EL (cell line): ENCODE measurements around the gene TENM4.

Experiments used
- DNase-seq: peaks from one replicate; pipeline ENCODE4 v3.0.0-alpha.2; 2016

Gene TENM4

DNA sequence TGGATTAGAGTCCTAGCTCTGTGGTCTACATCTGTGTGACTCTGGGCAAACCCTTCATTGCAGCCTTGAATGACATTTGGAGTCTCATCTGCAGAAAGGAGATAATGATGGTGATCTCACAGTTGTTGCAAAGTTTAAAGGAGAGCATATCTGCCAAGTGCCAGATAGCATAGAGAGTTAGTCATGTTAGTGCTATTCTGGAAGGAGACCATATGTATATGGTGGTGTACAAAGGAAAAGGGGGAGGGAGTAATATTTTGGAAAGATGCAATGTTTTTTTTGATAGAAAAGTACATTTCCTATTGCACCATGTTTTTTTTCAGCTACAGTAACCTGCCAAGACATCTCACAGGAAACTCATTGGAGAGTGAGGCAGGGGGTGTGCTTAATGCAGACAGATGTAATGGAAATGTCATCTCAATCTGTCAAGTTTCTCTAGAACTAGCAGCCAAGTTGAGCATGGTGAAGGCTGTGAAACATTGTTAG lies 774.1 kb downstream of the TENM4 start:
- DNase-seq, result peak; percentile 21

DNA sequence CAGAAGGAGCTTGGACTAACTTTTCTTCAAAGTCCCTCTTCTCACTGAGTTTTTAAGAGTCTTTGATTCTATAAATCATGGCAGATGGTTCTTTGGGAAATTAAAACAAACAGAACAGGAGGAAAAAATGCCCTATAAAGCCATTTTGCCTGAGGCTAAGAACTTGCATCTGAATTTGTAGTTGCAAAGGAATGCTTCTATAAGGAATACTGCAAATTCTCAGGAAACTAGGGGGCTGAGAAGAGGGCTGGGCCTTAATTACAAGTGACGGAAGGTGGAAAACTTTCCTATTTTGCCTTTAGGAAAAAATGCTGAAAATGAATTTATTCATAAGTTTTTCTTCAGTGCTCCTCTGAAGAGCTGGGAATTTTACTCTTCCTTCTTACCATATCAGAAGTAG lies 776.2 kb downstream of the TENM4 start:
- DNase-seq, result peak; percentile 60

DNA sequence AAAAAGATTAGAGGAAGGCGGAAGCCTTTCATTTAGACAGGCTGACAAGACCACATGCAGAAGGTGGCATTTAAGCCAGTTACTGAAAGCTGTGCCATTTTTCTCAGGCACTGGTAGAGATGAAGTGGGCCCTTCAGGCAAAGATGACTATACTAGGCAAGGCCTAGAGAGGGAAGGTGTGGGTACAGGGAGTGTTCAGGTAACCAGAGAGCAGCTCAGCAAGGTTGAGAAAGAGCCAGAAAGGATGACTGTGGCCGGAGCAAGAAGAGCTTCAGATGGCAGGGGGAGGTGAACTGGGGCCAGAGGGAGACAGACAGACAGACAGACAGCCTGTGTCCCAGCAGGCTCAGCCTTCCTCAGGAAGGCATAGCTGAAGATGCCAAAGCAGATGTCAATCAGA lies 778.0 kb downstream of the TENM4 start:
- DNase-seq, result no peak

DNA sequence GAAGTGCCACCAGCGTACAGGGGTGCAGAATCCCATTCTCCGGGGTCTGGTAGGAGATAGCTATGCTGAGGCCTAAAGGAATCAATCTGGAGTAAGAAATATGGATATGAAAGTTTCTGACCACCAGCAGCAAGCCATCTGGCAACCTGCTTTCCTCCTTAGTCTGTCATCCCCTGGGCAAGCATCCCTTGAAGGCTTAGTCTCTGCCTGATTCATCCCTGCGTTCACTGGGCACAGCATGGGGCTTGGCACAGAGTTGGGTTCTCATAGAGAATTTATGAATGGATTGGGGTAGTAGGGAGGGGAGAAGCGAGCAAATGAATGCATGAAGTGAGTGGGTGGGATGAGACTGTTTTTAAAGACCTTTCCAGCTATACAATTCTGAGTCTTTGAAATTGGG lies 780.4 kb downstream of the TENM4 start:
- no peak for DNase-seq

DNA sequence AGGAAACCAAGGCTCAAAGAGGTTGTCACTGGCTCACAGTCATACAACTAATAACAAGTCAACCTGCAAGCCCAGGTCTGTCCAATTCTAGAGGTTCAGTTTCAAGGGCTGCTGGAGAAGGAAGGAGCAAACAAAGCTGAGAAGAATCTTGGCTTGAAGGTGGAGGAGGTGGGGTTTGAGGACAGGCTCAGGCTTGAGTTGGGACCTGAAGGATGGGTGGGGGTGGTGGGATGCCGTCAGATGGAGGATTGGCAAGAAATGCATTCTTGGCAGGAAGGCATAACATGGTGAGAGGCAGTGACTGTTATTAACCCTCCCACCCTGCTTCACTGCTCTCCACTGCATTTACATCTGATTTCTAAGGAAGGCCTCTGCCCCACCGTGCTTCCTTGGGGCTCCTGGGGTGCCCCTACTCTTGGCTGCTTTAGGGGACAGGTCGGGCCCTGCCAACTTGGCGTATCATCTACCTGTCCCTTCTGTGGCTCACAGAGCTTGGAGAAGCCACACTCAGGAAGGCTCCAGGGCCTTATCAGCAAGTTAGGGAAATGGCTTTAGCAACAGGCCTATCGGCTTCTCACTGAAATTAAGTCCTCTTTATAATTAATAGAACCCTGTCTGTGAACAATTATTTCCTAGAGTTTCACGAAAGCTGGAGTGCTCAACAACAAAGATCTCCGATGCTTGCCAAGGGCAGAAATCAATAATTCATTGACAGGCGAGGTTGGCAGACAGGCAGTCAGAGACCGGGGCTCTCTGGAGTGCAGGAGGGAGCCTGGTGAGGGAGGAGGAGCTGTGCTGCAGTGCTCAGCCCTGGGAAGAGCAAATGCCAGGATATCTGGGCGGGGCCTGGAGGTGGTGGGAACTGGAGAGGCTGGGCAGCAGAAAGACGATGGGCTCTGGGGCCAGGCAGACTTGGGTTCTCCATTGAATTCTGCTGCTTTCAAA lies 781.2 kb downstream of the TENM4 start:
- no peak for DNase-seq

DNA sequence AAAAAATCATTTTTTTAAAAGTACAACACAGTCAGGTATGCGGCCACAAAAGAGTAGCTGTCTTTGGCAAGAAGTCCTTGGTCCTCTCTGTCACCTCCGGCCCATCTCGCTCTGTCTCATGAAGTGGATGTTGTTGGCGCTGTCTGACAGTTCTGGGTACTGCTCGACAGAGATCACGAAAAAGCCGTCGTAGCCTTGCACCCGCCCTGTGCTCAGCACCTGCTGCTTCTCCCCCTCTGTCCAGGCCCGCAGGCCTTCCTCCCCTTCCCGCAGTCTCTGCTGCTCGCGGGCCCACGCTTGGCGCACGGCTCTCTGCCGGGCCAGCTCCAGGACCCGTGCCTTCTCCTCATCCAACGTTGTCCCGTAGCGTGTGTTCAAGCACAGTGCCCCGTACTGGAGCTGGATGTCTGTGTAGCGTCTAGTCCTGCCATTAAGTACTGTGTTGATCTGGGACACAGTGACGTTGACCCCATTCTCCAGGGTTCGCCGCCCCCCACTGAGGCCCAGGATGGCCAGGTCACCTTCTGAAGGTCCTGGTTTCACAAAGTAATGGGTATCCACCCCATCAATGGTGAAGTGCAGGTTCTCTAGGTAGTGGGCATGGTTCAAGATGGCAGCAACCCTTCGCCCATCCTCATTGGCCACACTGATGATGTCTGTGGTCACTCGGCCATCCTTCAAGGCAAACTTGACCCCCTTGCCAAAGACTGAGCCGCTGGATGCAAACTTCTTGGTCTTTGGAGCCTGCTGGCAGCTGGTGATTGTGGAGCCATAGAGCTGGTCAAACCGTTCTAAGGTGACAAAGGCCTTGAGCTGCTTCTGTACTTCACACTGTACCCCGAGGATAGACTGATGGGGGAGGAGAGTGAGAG lies 782.6 kb downstream of the TENM4 start:
- no peak for DNase-seq

DNA sequence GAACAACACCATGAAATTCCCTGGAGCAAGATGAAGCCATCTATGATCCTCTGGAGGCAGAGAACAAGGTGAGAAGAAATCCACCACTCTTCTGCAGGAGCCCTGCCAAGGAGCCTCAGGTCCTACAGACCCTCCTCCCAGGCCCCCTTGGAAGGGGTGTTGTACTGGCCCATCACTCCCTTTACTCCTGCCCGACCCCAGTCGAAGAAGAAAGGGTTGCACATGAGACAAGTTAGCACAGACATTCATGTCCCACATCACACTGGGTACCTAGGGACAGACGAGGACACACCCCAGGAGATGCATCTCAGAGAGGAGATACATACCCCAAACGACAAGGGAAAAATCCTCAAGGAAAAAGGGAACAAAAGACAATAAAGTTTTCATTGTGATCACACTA lies 783.4 kb downstream of the TENM4 start:
- DNase-seq, result no peak

DNA sequence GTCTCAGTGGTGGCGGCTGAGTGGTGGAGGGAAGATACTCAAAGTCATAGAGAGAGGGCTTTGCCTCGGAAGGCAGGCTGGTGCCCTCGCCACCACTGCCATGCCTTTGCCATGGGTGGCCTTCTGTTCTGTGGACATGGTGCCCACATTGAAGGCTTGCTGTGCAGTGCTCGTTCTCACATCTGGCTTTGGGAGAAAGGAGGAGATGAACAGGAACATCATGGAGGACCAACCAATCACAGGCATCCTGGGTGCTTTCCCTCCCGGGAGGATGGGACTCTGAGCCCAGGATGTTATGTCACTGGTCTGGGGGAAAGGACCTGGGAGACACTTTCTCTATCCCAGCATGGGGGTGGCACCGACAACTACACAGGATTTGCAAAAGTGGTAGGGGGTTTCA lies 783.8 kb downstream of the TENM4 start:
- DNase-seq, result no peak

DNA sequence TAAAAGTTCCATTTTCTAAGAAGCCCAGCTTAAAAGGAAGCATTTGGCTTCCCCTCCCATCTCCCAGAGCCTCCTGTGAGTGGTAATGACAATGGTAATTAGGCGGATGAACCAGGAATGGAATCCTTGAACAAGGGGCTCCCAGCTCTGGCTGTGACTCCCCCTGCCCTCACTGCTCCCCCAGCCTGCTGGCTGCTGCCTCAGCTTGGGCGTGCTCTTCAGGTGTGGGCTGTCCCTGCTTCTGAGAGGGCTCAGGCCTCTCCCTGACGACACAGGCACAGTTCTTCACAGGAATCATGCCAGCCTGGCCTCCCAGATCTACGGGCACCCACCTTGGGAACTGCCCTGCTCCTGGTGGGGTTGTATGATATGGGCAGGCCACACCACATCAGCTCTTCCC lies 784.5 kb downstream of the TENM4 start:
- no peak for DNase-seq

DNA sequence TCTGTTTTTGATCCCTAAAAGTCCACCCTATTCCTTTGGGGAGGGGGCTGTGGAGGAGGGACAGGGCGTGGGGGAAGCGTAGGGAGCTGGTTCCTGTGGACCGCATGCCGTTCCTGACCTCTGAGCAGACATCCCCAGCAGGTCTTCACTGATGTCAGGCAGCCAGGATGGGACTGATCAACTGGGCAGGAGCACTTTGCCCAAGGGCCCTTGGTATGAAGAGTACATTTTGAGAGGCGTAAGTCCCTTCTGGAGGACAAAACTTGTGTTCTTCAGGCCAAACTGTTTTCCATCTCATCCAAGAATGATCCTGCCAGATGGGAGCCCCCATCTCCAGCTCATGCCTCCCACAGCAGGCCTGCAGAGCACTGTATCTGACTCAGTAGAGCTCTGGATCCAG lies 785.3 kb downstream of the TENM4 start:
- no peak for DNase-seq

DNA sequence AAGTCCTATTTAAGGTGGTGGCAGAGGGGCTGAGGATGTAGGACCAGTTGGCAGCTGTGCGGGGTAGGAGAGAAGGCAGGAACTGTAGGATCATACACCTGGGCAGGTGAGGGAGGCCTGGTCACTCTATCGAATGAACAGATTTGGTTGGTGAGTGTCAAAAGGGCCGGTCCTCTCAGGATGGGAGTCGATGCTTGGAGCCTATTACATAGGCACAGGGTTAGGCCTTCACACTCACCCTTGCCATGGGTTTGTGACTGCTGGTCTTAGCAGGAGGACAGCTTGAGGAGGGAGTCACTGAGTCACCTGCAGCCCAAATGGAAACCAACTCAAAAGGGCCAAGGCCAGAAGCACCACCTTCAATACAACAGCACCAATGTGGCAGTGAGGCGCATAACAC lies 786.0 kb downstream of the TENM4 start:
- no peak for DNase-seq

DNA sequence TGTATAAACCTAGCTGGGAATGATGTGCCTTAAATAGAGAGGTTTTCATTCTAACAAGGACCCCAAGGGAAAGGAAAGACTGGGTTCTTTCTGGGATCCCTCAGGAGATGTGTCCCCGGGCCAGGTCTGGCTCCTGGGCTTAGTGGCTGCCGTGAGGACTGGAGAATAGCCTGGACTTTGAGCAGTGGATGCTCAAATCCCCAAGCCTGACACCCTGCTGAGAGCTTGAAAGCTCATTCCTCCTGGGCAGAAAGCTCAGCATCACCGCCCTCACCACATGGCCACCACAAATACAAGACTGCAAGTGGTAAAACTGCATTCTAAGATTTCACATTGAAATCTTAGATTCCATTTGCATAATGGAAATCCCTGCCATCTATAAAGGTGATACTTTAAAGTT lies 786.8 kb downstream of the TENM4 start:
- no peak for DNase-seq

DNA sequence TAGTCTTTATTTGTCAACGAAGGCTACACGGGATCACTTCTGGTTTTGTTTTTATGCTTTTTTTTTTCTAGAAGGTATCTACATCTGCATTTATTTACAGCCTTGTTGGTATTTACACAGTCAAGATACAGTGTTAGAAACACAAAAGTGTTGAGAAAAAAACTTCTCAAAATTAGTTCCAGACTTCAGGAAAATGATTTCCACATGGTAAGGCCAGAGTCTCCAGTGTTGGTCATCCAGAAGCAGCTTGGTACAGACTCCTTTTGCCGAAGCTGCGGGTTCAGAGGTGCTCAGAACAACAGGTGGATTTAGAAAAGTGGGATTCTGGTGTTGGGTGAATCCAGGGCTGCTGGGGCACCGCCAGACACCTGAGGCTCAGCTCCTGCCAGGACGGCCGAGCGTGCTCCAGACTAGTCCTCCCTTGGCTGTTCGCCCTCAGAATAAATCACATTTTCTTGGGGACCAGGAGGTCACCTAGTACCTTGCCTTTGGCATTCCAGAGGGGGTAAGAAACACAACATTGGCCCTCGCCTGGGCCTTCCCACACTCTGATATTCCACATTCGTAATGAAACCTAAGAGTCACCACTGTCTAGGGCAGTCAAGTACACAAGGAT lies 787.4 kb downstream of the TENM4 start:
- no peak for DNase-seq

DNA sequence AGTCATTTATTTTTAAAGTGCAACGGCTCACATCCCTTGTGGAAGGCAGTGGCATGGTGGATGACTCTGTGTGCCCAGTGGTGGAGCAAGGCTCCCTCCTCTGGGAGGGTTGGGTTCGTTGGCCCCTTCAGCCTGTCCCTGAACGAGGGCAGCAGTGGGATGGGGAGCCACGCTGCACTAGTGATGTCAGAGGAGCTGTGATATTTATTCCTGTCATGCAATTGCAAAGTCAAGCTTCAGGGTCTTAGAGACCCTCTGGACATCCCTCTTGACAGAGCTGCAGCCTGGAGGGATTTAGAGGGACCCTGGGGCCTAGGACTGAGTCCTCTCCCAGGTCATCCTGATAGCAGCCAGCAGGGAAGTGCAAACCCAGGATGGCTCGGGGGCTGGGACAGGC lies 788.0 kb downstream of the TENM4 start:
- no peak for DNase-seq

DNA sequence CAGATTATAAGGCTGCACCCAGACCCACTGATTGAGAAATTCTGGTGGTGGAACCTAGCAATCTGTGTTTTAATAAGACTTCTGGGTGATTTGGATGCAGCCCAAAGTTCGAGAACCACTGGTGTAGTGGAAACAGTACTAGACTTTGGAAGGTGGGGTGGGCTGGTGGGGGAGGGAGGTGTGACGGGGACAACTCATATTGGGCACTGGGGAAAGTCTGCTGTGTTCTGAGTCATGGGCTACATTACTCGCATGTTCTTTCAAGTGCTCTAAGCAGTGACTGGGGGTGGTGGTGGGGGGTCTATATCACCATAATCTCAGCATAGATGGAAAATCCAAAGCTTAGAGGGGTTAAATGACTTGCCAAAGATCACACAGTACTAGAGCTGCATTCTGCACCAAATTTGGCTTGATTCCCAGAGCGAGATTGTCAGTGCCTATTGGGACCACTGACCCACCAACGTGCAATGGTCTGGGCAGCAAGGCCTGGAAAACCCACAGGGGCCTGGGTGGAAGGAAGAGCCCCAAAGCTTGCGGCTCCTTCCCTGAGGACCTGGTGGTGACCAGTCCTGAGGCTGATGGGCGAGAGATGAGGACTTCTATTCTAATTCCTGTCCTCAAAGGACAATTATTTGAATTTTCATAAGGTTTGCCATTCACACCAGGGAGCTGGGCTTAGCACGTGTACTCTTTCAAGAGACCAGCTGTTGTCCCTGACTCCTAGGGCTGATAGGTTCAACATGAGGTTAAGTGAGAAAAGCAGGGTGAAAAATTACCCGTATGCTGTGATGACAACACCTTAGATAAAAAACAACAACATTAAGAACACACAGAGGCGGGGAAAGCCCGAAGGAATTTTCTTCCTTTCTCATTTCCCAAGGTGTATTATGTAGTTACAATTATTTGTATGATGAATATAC lies 788.6 kb downstream of the TENM4 start:
- no peak for DNase-seq

DNA sequence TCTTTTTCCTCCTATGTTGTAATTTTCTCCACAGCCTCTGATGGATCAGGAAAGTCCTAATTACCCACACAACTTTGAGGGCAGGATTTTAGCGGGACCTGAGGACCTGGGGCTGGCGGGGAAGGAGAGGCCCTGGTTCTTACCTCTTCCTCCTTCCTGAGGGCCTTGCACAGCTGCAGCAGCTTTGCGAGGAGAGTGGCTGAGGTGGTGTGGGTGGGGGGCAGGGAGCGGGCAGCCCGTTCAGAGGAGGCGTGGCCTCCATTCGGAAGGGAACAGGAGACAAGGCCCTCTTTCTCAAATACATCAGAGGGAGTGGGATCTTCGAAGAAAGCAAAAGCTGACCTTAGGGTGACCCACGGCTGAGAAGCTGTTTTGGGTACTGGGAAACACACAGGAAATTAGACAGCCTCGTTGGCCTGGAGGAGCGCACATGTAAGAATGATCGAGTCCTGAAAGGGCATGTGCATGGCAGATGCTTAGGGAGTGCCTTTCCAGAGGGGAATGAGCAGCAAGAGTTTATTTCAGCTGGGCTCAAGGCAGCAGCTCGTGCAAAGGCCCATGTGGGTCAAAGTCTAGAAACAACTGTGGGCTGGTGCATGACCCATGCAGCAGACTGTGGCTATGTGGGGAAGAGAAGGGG lies 789.6 kb downstream of the TENM4 start:
- no peak for DNase-seq

DNA sequence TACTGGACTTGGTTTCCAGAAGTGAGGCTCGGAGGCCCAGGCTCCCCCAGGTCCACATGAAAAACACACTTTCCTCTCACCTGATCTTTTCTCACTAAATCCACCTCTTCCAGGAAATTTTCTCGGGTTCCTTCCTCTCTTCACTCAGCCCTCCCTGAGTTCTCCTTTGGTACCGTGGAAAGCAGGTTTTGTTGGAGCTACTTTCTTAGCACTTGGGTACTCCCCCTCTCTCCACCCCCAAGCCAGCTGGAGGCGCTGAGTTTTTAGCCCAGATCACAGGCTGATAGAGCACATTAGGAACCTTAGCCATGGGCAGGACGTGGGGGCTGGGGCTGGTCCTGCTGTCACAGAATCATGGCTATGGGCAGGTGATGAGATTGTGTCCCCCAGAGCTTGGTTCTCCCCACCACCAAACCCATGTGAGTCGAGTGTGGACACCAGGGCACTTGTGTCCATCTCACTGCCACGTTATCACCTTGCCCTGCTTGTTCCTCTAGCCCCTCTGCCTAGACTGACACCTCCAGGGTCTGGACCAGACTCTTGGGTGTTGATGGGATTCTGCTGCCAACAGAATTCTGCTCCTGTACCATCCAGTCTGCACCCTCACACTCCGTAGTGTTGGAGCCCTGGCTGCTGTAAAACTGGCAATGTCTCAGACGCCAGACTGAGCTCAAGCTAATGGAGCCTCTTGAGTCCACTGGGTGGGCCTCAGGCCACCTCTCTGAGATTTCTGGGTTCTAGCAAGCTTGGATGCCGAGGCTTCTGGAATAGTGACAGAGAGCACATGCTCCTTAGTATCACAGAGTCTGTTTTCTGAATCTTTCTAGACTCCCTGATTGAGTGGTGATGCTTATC lies 791.2 kb downstream of the TENM4 start:
- no peak for DNase-seq

DNA sequence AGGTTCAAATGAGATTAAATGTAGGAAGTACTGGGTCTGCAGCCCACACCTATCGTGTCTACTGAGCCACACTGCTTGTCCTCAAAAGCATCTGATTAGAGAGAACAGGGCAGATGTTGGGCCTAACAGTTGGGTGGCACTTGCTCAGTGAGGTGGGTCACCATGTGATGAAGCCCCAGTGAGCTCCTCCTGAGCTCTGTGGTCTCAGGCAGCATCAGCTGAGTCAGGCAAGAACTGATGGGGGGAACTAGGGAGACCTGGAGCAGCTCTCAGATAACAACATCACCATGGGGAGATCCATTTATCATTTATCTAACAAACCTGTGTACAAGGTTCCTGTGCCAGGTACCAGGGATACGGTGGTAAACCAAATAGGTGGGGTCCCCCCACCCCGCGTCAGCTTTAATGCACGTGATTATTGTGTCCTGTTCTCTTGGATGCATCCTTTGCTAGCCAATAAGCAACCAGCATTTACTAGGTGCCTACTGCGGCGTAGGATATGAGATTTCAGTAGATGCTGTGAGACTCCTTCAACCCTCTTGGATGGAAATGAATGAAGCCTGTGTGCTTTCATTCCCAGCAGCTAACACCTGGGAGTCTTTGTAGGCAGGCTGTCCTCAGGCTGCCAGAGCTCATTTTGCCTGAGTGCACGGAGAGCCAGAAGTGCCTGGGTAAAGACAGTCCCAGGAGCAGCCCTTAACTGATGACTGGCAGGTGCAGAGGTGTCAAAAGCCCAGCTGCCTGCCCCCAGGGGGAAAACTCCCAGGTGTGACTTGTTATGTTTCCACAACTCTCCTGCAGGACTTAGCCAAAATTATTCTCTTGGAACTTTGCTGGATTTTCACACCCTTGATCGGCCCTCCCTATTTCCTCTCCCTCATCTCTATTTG lies 792.6 kb downstream of the TENM4 start:
- DNase-seq, result no peak

DNA sequence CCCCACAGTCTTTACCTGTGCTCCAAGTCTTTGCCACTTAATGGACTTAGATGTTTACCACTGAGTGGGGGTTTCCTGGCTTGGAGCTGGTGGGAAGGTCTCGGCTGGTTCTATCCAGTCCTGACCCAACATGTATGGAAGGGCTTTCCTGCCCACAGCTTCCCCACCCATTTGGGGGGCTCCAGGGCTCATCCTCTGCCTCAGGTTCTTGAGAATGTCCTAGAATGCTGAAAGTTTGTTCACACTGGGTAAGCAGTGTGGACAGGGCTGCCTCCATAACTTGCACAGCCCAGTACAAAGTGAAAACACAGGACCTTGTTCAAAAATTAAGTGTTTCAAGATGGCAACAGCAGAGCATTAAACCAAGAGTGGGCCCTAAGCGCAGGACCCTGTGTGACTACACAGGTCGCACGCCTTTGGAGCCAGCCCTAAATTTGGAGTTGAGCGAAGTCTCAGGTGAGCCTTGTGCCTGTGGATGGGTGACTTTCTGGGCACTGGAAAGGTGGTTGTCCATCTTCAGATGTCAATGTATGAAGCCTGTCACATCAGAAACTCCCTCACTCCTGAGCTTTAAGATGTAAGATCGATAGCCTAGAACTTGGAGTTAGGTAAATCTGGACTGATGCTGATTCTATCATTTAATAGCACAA lies 793.4 kb downstream of the TENM4 start:
- DNase-seq, result no peak
